Activated T-helper 17 cell treated with anti-CD3 and anti-CD28 coated beads, Interleukin-2, amount 50 U/mL, for 72 hours (primary cell): ENCODE data around the gene INTS15. TPM values are rescaled to one million over a fixed set of nuclear protein-coding genes. Genes with fewer than 3 reads are reported as not detected.
"Not testable (repeated sequence)": the region's sequence is repeated elsewhere in the genome, so short reads cannot be mapped to it uniquely, and the experiment has no call there.

ENCODE experiments used
- ATAC-seq: fragments of 150-1000 bp; cut with Tn5 transposase; replicated peaks from 2 replicates; pipeline ENCODE4 v1.10.0; 2021; ENCODE audit warnings: mild to moderate bottlenecking, moderate library complexity
- H3K27ac Mint-ChIP-seq: one replicate; pipeline ENCODE4 v1.8.0; 2022; ENCODE audit warnings: mixed read lengths
- H3K27me3 Mint-ChIP-seq: one replicate; pipeline ENCODE4 v1.8.0; 2022; ENCODE audit warnings: mixed read lengths
- H3K36me3 Mint-ChIP-seq: one replicate; pipeline ENCODE4 v1.8.0; 2022; ENCODE audit warnings: low read depth, mild to moderate bottlenecking, mixed read lengths
- H3K4me1 Mint-ChIP-seq: one replicate; pipeline ENCODE4 v1.8.0; 2022; ENCODE audit warnings: mixed read lengths
- H3K4me3 Mint-ChIP-seq: one replicate; pipeline ENCODE4 v1.8.0; 2022; ENCODE audit warnings: mild to moderate bottlenecking, mixed read lengths
- H3K9me3 Mint-ChIP-seq: one replicate; pipeline ENCODE4 v1.8.0; 2022; ENCODE audit warnings: mixed read lengths
- total RNA-seq, 2 donors: library from RNA; stranded (reverse); gene quantifications; one replicate each; pipeline ENCODE4 v1.2.3, GENCODE V29; 2022

Gene INTS15
- total RNA-seq, 2 donors from 2014 or later = 19.3 to 29.0 TPM

GRCh38 chr7:6621195-6622133, 31.6 kb downstream of the INTS15 start:
- Mint-ChIP-seq H3K27me3 (no peaks in the 10 kb centered on the region), H3K27ac (peak overlapping the region; percentile 46), H3K36me3 (no peaks in the 10 kb centered on the region), H3K9me3 (no peaks in the 10 kb centered on the region), H3K4me3 (peak overlapping the region; percentile 25), H3K4me1 (peaks cover 12% of the 10 kb centered on the region)
- no peak for ATAC-seq

- Mint-ChIP-seq H3K27me3 (no peaks in the 10 kb centered on the region), H3K27ac (no peak overlapping the region), H3K4me1 (peaks cover 12% of the 10 kb centered on the region), H3K36me3 (no peaks in the 10 kb centered on the region), H3K4me3 (no peak overlapping the region), H3K9me3 (no peaks in the 10 kb centered on the region)
- ATAC-seq = no peak
Measured at GRCh38 chr7:6622134-6622710, 32.4 kb downstream of the INTS15 start.

GRCh38 chr7:6623589-6624245, 33.9 kb downstream of the INTS15 start:
- H3K4me3 Mint-ChIP-seq = peak overlapping the region; percentile 41

GRCh38 chr7:6624246-6624611, 34.4 kb downstream of the INTS15 start:
- peaks cover 12% of the 10 kb centered on the region for H3K4me1 Mint-ChIP-seq
- no peaks in the 10 kb centered on the region for H3K9me3 Mint-ChIP-seq
- H3K27ac Mint-ChIP-seq = peak overlapping the region; percentile 85
- no peaks in the 10 kb centered on the region for H3K36me3 Mint-ChIP-seq
- H3K4me3 Mint-ChIP-seq = peak overlapping the region; percentile 41
- no peak for ATAC-seq
- H3K27me3 Mint-ChIP-seq = no peaks in the 10 kb centered on the region

More at GRCh38 chr7:6623589-6624245, 33.9 kb downstream of the INTS15 start:
- Mint-ChIP-seq H3K27ac (peak overlapping the region; percentile 85), H3K9me3 (no peaks in the 10 kb centered on the region), H3K4me1 (peaks cover 12% of the 10 kb centered on the region), H3K27me3 (no peaks in the 10 kb centered on the region), H3K36me3 (no peaks in the 10 kb centered on the region)
- peak; percentile 51 for ATAC-seq

GRCh38 chr7:6628045-6628444, 38.2 kb downstream of the INTS15 start:
- Mint-ChIP-seq H3K4me1 (no peaks in the 10 kb centered on the region), H3K4me3 (no peak overlapping the region), H3K9me3 (no peaks in the 10 kb centered on the region), H3K27me3 (no peaks in the 10 kb centered on the region), H3K36me3 (no peaks in the 10 kb centered on the region), H3K27ac (peak overlapping the region; percentile 58)
- no peak for ATAC-seq

- Mint-ChIP-seq H3K27me3 (no peaks in the 10 kb centered on the region), H3K9me3 (no peaks in the 10 kb centered on the region), H3K4me3 (no peak overlapping the region), H3K36me3 (no peaks in the 10 kb centered on the region), H3K4me1 (no peaks in the 10 kb centered on the region), H3K27ac (no peak overlapping the region)
- no peak for ATAC-seq
Measured at GRCh38 chr7:6630007-6630849, 40.4 kb downstream of the INTS15 start.

- peak; percentile 35 for ATAC-seq
- Mint-ChIP-seq H3K36me3 (no peaks in the 10 kb centered on the region), H3K27ac (no peak overlapping the region), H3K4me3 (no peak overlapping the region), H3K27me3 (no peaks in the 10 kb centered on the region), H3K9me3 (no peaks in the 10 kb centered on the region), H3K4me1 (no peaks in the 10 kb centered on the region)
Measured at GRCh38 chr7:6631605-6632004, 41.8 kb downstream of the INTS15 start.

GRCh38 chr7:6634021-6634420, 44.2 kb downstream of the INTS15 start:
- Mint-ChIP-seq H3K4me3 (no peak overlapping the region), H3K9me3 (no peaks in the 10 kb centered on the region), H3K4me1 (peaks cover 7% of the 10 kb centered on the region), H3K36me3 (peaks cover 2% of the 10 kb centered on the region), H3K27me3 (no peaks in the 10 kb centered on the region), H3K27ac (no peak overlapping the region)
- ATAC-seq = no peak

- H3K27me3 Mint-ChIP-seq, ATAC-seq, H3K4me3 Mint-ChIP-seq, H3K9me3 Mint-ChIP-seq, H3K27ac Mint-ChIP-seq: not testable (repeated sequence)
- H3K36me3 Mint-ChIP-seq = peaks cover 11% of the 10 kb centered on the region
- peaks cover 14% of the 10 kb centered on the region for H3K4me1 Mint-ChIP-seq
Measured at GRCh38 chr7:6634971-6635370, 45.1 kb downstream of the INTS15 start.

- peak within 1 kb of the TSS; percentile 84 for H3K27ac Mint-ChIP-seq
- ATAC-seq = peak; percentile 79
- H3K36me3 Mint-ChIP-seq = peaks cover 25% of the 10 kb centered on the region
- H3K27me3 Mint-ChIP-seq = no peaks in the 10 kb centered on the region
- peak within 1 kb of the TSS; percentile 79 for H3K4me3 Mint-ChIP-seq
- H3K4me1 Mint-ChIP-seq = peaks cover 17% of the 10 kb centered on the region
- no peaks in the 10 kb centered on the region for H3K9me3 Mint-ChIP-seq
Measured at GRCh38 chr7:6636741-6637543, 47.1 kb downstream of the INTS15 start, which contains the start of gene ZNF316. Gene ZNF316, plus strand, starts transcription at chr7:6637318. Its CDS starts 5,092 bp downstream, at chr7:6642410.

GRCh38 chr7:6637544-6638229, 47.9 kb downstream of the INTS15 start:
- no peaks in the 10 kb centered on the region for H3K9me3 Mint-ChIP-seq
- H3K4me3 Mint-ChIP-seq = peak overlapping the region; percentile 79
- peak overlapping the region; percentile 84 for H3K27ac Mint-ChIP-seq

GRCh38 chr7:6639032-6639431, 49.2 kb downstream of the INTS15 start:
- Mint-ChIP-seq H3K36me3 (peaks cover 37% of the 10 kb centered on the region), H3K27ac (peak overlapping the region; percentile 84), H3K27me3 (no peaks in the 10 kb centered on the region), H3K4me3 (peak overlapping the region; percentile 79), H3K9me3 (no peaks in the 10 kb centered on the region), H3K4me1 (peaks cover 17% of the 10 kb centered on the region)
- no peak for ATAC-seq

More at GRCh38 chr7:6637544-6638229, 47.9 kb downstream of the INTS15 start:
- peaks cover 17% of the 10 kb centered on the region for H3K4me1 Mint-ChIP-seq
- H3K27me3 Mint-ChIP-seq = no peaks in the 10 kb centered on the region
- H3K36me3 Mint-ChIP-seq = peaks cover 31% of the 10 kb centered on the region
- peak; percentile 63 for ATAC-seq

GRCh38 chr7:6639627-6640026, 49.8 kb downstream of the INTS15 start:
- Mint-ChIP-seq H3K36me3 (peaks cover 41% of the 10 kb centered on the region), H3K9me3 (no peaks in the 10 kb centered on the region), H3K27me3 (no peaks in the 10 kb centered on the region), H3K27ac (peak overlapping the region; percentile 84), H3K4me1 (peaks cover 17% of the 10 kb centered on the region), H3K4me3 (peak overlapping the region; percentile 79)
- ATAC-seq = no peak
